Measurements from ENCODE around the gene MIPOL1. TPM values are rescaled to one million over a fixed set of nuclear protein-coding genes. Genes with fewer than 3 reads are reported as not detected.

MIPOL1 gene
- total RNA-seq, 1 experiment from 2014 or later = 18.7 TPM

DNA sequence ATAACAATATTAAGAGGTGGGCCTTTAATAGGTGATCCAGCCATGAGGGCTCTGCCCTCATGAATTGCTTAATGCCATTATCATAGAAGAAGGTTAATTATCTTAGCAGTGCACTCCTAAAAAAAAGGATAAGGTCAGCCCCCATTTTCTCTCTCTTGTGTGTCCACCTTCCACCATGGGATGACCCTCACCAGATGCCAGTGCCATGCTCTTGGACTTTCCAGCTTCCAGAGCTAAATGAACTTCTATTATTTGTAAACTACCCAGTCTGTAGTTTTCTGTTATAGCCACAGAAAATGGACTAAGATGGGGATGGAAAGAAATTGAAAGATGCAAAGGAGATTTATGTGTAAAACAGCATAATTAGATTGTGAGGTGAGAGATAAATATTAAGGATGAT is 271.9 kb downstream of the MIPOL1 start:
- peaks cover 11% of the 10 kb centered on the region for H3K9me3 ChIP-seq

GRCh38 chr14:37470251-37470650 is 272.5 kb downstream of the MIPOL1 start:
- H3K27me3 ChIP-seq (replicated peaks; ENCODE audit: control insufficient read depth, insufficient read depth, low read length) = no peaks in the 10 kb centered on the region
- H3K36me3 ChIP-seq (ENCODE audit: control insufficient read depth, insufficient read depth, low read length) = peaks cover 3% of the 10 kb centered on the region; the same call in 1 of the 2 replicates
- Mint-ChIP-seq H3K27ac (ENCODE audit: unreplicated experiment) (no peak overlapping the region), H3K27me3 (ENCODE audit: insufficient read depth, unreplicated experiment) (no peaks in the 10 kb centered on the region), H3K4me1 (ENCODE audit: low read depth, unreplicated experiment) (peaks cover 7% of the 10 kb centered on the region), H3K4me3 (ENCODE audit: unreplicated experiment) (no peak overlapping the region), H3K36me3 (ENCODE audit: insufficient read depth, unreplicated experiment) (peaks cover 19% of the 10 kb centered on the region), H3K9me3 (ENCODE audit: unreplicated experiment) (peaks cover 47% of the 10 kb centered on the region)
- BruUV-seq (replicated peaks) = no TSS peak
- no peak overlapping the region for H3K4me3 ChIP-seq (ENCODE audit: low read depth, low read length)
- peaks cover 20% of the 10 kb centered on the region for H3K4me1 ChIP-seq
- no peak for DNase-seq
- ChIA-PET CTCF (no interaction called here), POLR2A (no interaction called here)
- peaks cover 11% of the 10 kb centered on the region for H3K9me3 ChIP-seq
- intact Hi-C loops (cut with micrococcal nuclease; ENCODE audit: unreplicated experiment) = no loop called here
- TF ChIP-seq, protein P1, sequence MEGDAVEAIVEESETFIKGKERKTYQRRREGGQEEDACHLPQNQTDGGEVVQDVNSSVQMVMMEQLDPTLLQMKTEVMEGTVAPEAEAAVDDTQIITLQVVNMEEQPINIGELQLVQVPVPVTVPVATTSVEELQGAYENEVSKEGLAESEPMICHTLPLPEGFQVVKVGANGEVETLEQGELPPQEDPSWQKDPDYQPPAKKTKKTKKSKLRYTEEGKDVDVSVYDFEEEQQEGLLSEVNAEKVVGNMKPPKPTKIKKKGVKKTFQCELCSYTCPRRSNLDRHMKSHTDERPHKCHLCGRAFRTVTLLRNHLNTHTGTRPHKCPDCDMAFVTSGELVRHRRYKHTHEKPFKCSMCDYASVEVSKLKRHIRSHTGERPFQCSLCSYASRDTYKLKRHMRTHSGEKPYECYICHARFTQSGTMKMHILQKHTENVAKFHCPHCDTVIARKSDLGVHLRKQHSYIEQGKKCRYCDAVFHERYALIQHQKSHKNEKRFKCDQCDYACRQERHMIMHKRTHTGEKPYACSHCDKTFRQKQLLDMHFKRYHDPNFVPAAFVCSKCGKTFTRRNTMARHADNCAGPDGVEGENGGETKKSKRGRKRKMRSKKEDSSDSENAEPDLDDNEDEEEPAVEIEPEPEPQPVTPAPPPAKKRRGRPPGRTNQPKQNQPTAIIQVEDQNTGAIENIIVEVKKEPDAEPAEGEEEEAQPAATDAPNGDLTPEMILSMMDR (IDR thresholded peaks at IDR 0.05; ENCODE audit: insufficient read depth in 1 of 2, low read depth in 1 of 2, low read length in 1 of 2, severe bottlenecking in 1 of 2, unreplicated experiment in 1 of 2) = no peak

More for the DNA sequence above, 271.9 kb downstream of the MIPOL1 start:
- CTCF ChIA-PET = no interaction called here
- peaks cover 7% of the 10 kb centered on the region for H3K4me1 Mint-ChIP-seq (ENCODE audit: low read depth, unreplicated experiment)
- no peak overlapping the region for H3K27ac Mint-ChIP-seq (ENCODE audit: unreplicated experiment)
- peaks cover 45% of the 10 kb centered on the region for H3K9me3 Mint-ChIP-seq (ENCODE audit: unreplicated experiment)
- H3K36me3 Mint-ChIP-seq (ENCODE audit: insufficient read depth, unreplicated experiment) = peaks cover 19% of the 10 kb centered on the region
- intact Hi-C loops (cut with micrococcal nuclease; ENCODE audit: unreplicated experiment) = no loop called here
- Histone ChIP-seq H3K4me1 (peaks cover 24% of the 10 kb centered on the region), H3K27me3 (replicated peaks; ENCODE audit: control insufficient read depth, insufficient read depth, low read length) (no peaks in the 10 kb centered on the region), H3K4me3 (ENCODE audit: low read depth, low read length) (no peak overlapping the region), H3K36me3 (ENCODE audit: control insufficient read depth, insufficient read depth, low read length) (peaks cover 3% of the 10 kb centered on the region; the same call in 1 of the 2 replicates)
- POLR2A ChIA-PET = no interaction called here
- no peaks in the 10 kb centered on the region for H3K27me3 Mint-ChIP-seq (ENCODE audit: insufficient read depth, unreplicated experiment)
- DNase-seq = no peak
- H3K4me3 Mint-ChIP-seq (ENCODE audit: unreplicated experiment) = no peak overlapping the region
- TF ChIP-seq, protein P1 (IDR thresholded peaks at IDR 0.05; ENCODE audit: insufficient read depth in 1 of 2, low read depth in 1 of 2, low read length in 1 of 2, severe bottlenecking in 1 of 2, unreplicated experiment in 1 of 2) = no peak
- no TSS peak for BruUV-seq (replicated peaks)

DNA sequence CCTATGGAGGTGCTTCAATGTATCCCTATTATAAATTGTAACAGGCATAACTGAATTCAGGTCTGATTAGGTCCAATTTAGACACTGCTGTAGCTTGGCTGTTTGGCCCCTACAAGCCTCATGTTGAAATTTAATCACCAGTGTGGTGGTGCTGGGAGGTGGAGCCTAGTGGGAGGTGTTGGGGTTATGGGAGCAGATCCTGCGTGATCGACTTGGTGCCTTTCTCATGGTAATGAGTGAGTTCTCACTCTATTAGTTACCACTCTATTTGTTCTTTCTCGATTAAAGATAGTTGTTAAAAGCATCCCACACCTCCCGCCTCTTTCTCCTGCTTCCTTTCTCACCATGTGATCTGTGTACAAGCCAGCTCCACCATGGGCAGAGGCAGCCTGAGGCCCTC is 275.2 kb downstream of the MIPOL1 start:
- no peak overlapping the region for H3K4me3 ChIP-seq (ENCODE audit: low read depth, low read length)
- ChIA-PET CTCF (no interaction called here), POLR2A (no interaction called here)
- intact Hi-C loops (cut with micrococcal nuclease; ENCODE audit: unreplicated experiment) = no loop called here
- TF ChIP-seq, protein P1 (IDR thresholded peaks at IDR 0.05; ENCODE audit: insufficient read depth in 1 of 2, low read depth in 1 of 2, low read length in 1 of 2, severe bottlenecking in 1 of 2, unreplicated experiment in 1 of 2) = no peak
- no TSS peak for BruUV-seq (replicated peaks)
- peaks cover 3% of the 10 kb centered on the region for H3K36me3 ChIP-seq (ENCODE audit: control insufficient read depth, insufficient read depth, low read length)
- peaks cover 19% of the 10 kb centered on the region for H3K36me3 Mint-ChIP-seq (ENCODE audit: insufficient read depth, unreplicated experiment)
- H3K27me3 ChIP-seq (replicated peaks; ENCODE audit: control insufficient read depth, insufficient read depth, low read length) = no peaks in the 10 kb centered on the region
- peaks cover 11% of the 10 kb centered on the region for H3K9me3 ChIP-seq
- DNase-seq = no peak
- H3K4me1 Mint-ChIP-seq (ENCODE audit: low read depth, unreplicated experiment) = no peaks in the 10 kb centered on the region
- no peak overlapping the region for H3K4me3 Mint-ChIP-seq (ENCODE audit: unreplicated experiment)
- H3K4me1 ChIP-seq = no peaks in the 10 kb centered on the region
- H3K27ac Mint-ChIP-seq (ENCODE audit: unreplicated experiment) = no peak overlapping the region
- no peaks in the 10 kb centered on the region for H3K27me3 Mint-ChIP-seq (ENCODE audit: insufficient read depth, unreplicated experiment)
- H3K9me3 Mint-ChIP-seq (ENCODE audit: unreplicated experiment) = peaks cover 55% of the 10 kb centered on the region
